ENCODE results near the gene CACNB2. TPM values are rescaled to one million over a fixed set of nuclear protein-coding genes. Genes with fewer than 3 reads are reported as not detected.

CACNB2 gene
- total and polyA plus RNA-seq, 10 of the 15 experiments (the other 5 are each of a cell fraction or from before 2014, with no cell fraction given), result 0.62 to 8.1 (median 1.2) TPM

DNA sequence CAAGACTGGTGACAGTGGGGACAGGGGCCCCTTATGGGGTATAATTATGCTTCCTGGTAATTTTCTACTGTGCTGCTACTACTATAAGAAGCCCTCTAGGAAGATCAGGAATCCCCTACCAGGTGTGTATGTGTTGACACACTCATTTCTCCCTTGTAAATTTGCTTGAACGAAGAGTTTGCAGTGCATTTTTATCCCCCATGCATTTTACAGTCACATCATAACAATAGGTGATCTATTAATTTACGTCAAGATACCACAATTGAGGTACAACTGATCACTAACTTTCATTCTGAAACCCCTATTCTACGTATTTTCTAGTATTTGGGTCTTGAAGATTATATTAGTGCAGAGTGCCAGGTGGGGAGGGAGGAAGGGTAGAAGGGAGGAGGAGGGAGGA is 258.9 kb downstream of the CACNB2 start:
- Histone ChIP-seq H3K9me3 (replicated peaks; ENCODE audit: control insufficient read depth, insufficient read depth, low read length) (no peaks in the 10 kb centered on the region), H4K20me1 (ENCODE audit: control insufficient read depth, insufficient read depth) (no peaks in the 10 kb centered on the region), H2AFZ (ENCODE audit: control insufficient read depth, low read depth, low read length) (no peak overlapping the region), H3K4me3 (no peak overlapping the region), H3K36me3 (ENCODE audit: control insufficient read depth in 2 of 2, insufficient read depth in 2 of 2, low read length in 1 of 2) (no peaks in the 10 kb centered on the region), H3K4me1 (ENCODE audit: control insufficient read depth, insufficient read depth, low read length) (no peaks in the 10 kb centered on the region), H3K27ac (ENCODE audit: control insufficient read depth, insufficient read depth) (no peak overlapping the region), H3K27me3 (replicated peaks in 1 of 2; ENCODE audit: control insufficient read depth in 2 of 2, insufficient read depth in 2 of 2, low read length in 1 of 2) (no peaks in the 10 kb centered on the region), H3K79me2 (ENCODE audit: control insufficient read depth, insufficient read depth, low read length) (no peaks in the 10 kb centered on the region), H3K4me2 (ENCODE audit: control insufficient read depth, insufficient read depth) (no peak overlapping the region), H3K9ac (ENCODE audit: control insufficient read depth, insufficient read depth, low read length) (no peak overlapping the region)
- ChIA-PET CTCF (interaction anchor here (0.7 to 5.2 kb wide), 9 partner anchors 19 to 195 kb away, joined by 3 to 48 read pairs (median 4); no protein-coding TSS in a partner anchor), RAD21 (ENCODE audit: unreplicated experiment) (interaction anchor here (0.7 to 6.4 kb wide), 17 partner anchors 8 to 250 kb away, joined by 3 to 103 read pairs (median 5); no protein-coding TSS in a partner anchor), POLR2A (interaction anchor here (0.9 to 4.7 kb wide), 8 partner anchors 11 to 260 kb away, joined by 3 to 63 read pairs (median 3); partner anchors contain the start of gene ARL5B), SMC1A (ENCODE audit: uncharacterized antibody, unreplicated experiment) (interaction anchor here (0.8 to 7.6 kb wide), 15 partner anchors 11 to 104 kb away, joined by 3 to 160 read pairs (median 8); no protein-coding TSS in a partner anchor)
- no peak for FAIRE-seq
- in situ Hi-C loops (cut with MboI), result no loop called here
- intact Hi-C loops (cut with micrococcal nuclease; ENCODE audit: unreplicated experiment), result loop anchor here (1.0 kb wide), 1 partner anchor 24 kb away; no protein-coding TSS in a partner anchor
- WGBS (ENCODE audit: insufficient coverage, insufficient replicate concordance, low lambda C conversion rate, missing lambda C conversion rate), result 2% methylated on average over 3 of the region's 3 CpGs
- ATAC-seq, result peak; percentile 65
- peak; percentile 56 for DNase-seq (ENCODE audit: low read depth, low spot score)
- BruUV-seq (replicated peaks), result no TSS peak
- TF ChIP-seq NFYA (IDR thresholded peaks at IDR 0.05; ENCODE audit: borderline replicate concordance, low read depth, low read length) (no peak), ZSCAN29 (IDR thresholded peaks at IDR 0.05) (peak; percentile 69; the same call in 1 of the 2 replicates), SMC3 (IDR thresholded peaks at IDR 0.05; ENCODE audit: borderline replicate concordance, low read length) (no peak), BCL11A (IDR thresholded peaks at IDR 0.05; ENCODE audit: low read depth, low read length) (peak; percentile 93), IKZF1 (conservative IDR thresholded peaks at IDR 0.05) (peak; percentile 93), TCF7 (IDR thresholded peaks at IDR 0.05; ENCODE audit: borderline replicate concordance) (no peak), MYC (IDR thresholded peaks at IDR 0.05; ENCODE audit: insufficient read depth, insufficient read length, insufficient replicate concordance, low read length, severe bottlenecking) (no peak), PBX3 (IDR thresholded peaks at IDR 0.05; ENCODE audit: insufficient replicate concordance, low read depth, low read length) (no peak), SMARCA5 (IDR thresholded peaks at IDR 0.05) (no peak), ZNF274 (IDR thresholded peaks at IDR 0.05; ENCODE audit: insufficient read depth, insufficient read length) (no peak), PAX5 (IDR thresholded peaks at IDR 0.05; ENCODE audit: borderline replicate concordance, low read depth, low read length) (no peak)
- TF ChIP-seq, protein P1, sequence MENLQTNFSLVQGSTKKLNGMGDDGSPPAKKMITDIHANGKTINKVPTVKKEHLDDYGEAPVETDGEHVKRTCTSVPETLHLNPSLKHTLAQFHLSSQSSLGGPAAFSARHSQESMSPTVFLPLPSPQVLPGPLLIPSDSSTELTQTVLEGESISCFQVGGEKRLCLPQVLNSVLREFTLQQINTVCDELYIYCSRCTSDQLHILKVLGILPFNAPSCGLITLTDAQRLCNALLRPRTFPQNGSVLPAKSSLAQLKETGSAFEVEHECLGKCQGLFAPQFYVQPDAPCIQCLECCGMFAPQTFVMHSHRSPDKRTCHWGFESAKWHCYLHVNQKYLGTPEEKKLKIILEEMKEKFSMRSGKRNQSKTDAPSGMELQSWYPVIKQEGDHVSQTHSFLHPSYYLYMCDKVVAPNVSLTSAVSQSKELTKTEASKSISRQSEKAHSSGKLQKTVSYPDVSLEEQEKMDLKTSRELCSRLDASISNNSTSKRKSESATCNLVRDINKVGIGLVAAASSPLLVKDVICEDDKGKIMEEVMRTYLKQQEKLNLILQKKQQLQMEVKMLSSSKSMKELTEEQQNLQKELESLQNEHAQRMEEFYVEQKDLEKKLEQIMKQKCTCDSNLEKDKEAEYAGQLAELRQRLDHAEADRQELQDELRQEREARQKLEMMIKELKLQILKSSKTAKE (IDR thresholded peaks at IDR 0.05; ENCODE audit: low read depth, poor library complexity, severe bottlenecking), result peak; percentile 89
- TF ChIP-seq, protein P2, sequence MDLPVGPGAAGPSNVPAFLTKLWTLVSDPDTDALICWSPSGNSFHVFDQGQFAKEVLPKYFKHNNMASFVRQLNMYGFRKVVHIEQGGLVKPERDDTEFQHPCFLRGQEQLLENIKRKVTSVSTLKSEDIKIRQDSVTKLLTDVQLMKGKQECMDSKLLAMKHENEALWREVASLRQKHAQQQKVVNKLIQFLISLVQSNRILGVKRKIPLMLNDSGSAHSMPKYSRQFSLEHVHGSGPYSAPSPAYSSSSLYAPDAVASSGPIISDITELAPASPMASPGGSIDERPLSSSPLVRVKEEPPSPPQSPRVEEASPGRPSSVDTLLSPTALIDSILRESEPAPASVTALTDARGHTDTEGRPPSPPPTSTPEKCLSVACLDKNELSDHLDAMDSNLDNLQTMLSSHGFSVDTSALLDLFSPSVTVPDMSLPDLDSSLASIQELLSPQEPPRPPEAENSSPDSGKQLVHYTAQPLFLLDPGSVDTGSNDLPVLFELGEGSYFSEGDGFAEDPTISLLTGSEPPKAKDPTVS (IDR thresholded peaks at IDR 0.05; ENCODE audit: low read depth, low read length), result no peak
- TF ChIP-seq, protein P3, sequence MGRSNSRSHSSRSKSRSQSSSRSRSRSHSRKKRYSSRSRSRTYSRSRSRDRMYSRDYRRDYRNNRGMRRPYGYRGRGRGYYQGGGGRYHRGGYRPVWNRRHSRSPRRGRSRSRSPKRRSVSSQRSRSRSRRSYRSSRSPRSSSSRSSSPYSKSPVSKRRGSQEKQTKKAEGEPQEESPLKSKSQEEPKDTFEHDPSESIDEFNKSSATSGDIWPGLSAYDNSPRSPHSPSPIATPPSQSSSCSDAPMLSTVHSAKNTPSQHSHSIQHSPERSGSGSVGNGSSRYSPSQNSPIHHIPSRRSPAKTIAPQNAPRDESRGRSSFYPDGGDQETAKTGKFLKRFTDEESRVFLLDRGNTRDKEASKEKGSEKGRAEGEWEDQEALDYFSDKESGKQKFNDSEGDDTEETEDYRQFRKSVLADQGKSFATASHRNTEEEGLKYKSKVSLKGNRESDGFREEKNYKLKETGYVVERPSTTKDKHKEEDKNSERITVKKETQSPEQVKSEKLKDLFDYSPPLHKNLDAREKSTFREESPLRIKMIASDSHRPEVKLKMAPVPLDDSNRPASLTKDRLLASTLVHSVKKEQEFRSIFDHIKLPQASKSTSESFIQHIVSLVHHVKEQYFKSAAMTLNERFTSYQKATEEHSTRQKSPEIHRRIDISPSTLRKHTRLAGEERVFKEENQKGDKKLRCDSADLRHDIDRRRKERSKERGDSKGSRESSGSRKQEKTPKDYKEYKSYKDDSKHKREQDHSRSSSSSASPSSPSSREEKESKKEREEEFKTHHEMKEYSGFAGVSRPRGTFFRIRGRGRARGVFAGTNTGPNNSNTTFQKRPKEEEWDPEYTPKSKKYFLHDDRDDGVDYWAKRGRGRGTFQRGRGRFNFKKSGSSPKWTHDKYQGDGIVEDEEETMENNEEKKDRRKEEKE (IDR thresholded peaks at IDR 0.05), result no peak

Data from GM12878 (cell line).